RWPE1 (cell line): ENCODE results near the gene C10orf105.

ENCODE experiments used
- CTCF ChIA-PET: fragments of 350-600 bp; sonication (Branson Sonifier 250); formaldehyde crosslinking; extraction: SDS; loops from one replicate; lab custom pipeline; 2021; lab: Yijun Ruan, JAX
- POLR2A ChIA-PET: fragments of 400-600 bp; formaldehyde crosslinking; extraction: SDS; loops from one replicate; lab custom pipeline; 2020; ENCODE audit warnings: antibody characterized with exemption; ENCODE audit not compliant: low non-redundant PET; lab: Yijun Ruan, JAX
- DNase-seq: peaks from one replicate; pipeline ENCODE4 v3.0.0; 2012; ENCODE audit warnings: low spot score
- H3K27ac ChIP-seq: fragments of 450-650 bp; 2 replicates; pipeline ENCODE4 v1.5.1; 2017
- TF ChIP-seq, protein P1 (sequence below): fragments of 450-650 bp; conservative IDR thresholded peaks from 2 replicates; pipeline ENCODE4 v1.5.1; 2017; ENCODE audit warnings: low read depth, mild to moderate bottlenecking

The C10orf105 gene

DNA sequence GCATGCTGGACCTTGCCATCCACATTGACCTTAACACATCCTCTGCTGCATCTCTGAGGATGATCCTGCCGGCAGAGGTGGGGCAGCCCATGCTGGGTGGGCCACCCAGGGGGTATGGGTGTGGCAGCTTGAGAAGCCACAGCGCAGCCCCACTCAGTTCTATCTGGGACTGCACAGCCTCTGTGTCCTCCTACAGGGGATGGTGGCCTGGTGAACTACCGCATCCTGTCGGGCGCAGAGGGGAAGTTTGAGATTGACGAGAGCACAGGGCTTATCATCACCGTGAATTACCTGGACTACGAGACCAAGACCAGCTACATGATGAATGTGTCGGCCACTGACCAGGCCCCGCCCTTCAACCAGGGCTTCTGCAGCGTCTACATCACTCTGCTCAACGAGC lies 12.2 kb upstream of the C10orf105 start:
- CTCF ChIA-PET: no interaction called here

GRCh38 chr10:71729161-71729636 lies 9.6 kb upstream of the C10orf105 start:
- TF ChIP-seq, protein P1, sequence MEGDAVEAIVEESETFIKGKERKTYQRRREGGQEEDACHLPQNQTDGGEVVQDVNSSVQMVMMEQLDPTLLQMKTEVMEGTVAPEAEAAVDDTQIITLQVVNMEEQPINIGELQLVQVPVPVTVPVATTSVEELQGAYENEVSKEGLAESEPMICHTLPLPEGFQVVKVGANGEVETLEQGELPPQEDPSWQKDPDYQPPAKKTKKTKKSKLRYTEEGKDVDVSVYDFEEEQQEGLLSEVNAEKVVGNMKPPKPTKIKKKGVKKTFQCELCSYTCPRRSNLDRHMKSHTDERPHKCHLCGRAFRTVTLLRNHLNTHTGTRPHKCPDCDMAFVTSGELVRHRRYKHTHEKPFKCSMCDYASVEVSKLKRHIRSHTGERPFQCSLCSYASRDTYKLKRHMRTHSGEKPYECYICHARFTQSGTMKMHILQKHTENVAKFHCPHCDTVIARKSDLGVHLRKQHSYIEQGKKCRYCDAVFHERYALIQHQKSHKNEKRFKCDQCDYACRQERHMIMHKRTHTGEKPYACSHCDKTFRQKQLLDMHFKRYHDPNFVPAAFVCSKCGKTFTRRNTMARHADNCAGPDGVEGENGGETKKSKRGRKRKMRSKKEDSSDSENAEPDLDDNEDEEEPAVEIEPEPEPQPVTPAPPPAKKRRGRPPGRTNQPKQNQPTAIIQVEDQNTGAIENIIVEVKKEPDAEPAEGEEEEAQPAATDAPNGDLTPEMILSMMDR: no peak
- peak overlapping the region; percentile 95 for H3K27ac ChIP-seq
- ChIA-PET POLR2A (interaction anchor here (1.3 kb wide), 1 partner anchor 44 kb away, joined by 3 read pairs; no protein-coding TSS in a partner anchor), CTCF (interaction anchor here (0.6 to 2.1 kb wide), 7 partner anchors 8 to 350 kb away, joined by 3 to 9 read pairs (median 3); partner anchors contain the start of gene VSIR)
- peak; percentile 97 for DNase-seq

More for the DNA sequence above, 12.2 kb upstream of the C10orf105 start:
- no peak overlapping the region for H3K27ac ChIP-seq
- TF ChIP-seq, protein P1: no peak
- DNase-seq: no peak
- POLR2A ChIA-PET: no interaction called here

GRCh38 chr10:71727738-71728737 lies 8.5 kb upstream of the C10orf105 start:
- POLR2A ChIA-PET: interaction anchor here (1.3 kb wide), 1 partner anchor 45 kb away, joined by 3 read pairs; no protein-coding TSS in a partner anchor
- DNase-seq: peak; percentile 39
- H3K27ac ChIP-seq: peak overlapping the region; percentile 95
- CTCF ChIA-PET: interaction anchor here (0.5 to 2.1 kb wide), 7 partner anchors 9 to 528 kb away, joined by 3 to 9 read pairs (median 5); partner anchors contain the start of gene VSIR
- TF ChIP-seq, protein P1: no peak

DNA sequence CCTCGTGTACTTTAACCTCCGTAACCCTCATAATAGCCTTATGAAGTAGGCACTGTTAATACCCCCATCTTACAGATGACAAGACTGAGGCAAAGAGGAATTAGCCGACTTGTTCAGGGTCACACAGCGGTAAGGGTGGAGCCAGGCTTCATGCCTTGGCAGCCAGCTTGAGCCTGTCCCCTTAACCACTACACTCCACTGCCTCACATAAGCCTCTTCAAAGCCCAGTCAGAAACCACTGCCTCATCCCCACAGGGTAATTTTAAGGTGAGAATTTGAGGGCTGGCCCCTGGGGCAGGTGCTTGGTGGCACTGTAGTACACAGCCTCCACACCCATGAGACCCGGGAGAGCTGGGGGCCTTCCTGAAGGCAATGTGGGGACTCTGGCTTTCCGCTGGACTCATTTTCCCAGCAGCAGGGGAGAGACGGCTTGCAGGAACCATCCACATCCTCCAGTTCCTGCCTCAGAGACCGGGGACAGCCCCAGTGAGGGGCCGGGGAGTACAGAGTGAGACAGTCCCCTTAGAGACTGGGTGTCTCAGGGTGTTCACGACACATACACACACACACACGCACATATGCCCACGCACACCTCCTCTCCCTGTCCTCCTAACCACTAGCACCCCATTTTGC lies 7.6 kb upstream of the C10orf105 start:
- ChIA-PET POLR2A (no interaction called here), CTCF (interaction anchor here (0.7 to 0.9 kb wide), 2 partner anchors 8 to 14 kb away, joined by 3 read pairs; no protein-coding TSS in a partner anchor)
- TF ChIP-seq, protein P1: no peak
- peak overlapping the region; percentile 95 for H3K27ac ChIP-seq
- DNase-seq: no peak

DNA sequence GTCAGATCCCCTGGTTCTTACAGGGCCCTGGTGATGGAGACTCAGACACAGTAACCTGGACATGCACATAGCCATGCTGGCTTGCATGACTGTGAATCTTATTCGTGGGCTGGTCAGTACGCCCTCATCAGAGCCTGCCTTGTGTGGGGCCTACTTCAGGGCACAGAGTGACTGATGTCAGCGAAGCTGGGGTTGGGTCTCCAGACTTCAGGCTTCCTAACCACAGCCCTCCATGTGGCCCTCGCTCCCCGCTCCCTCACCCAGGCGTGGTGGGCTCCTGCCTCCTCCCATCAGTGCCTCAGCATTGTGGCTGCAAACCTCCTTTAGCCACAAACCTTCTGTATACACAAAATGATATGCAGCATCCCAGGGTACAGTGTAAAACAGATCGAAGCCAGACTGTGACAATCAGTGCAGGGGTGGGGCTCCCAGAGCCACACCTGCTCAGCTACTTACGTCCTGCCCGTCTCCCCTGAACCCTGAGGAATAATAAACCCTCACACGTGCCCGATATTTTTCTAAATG lies 7.1 kb upstream of the C10orf105 start:
- H3K27ac ChIP-seq: peak overlapping the region; percentile 95
- CTCF ChIA-PET: interaction anchor here (0.7 kb wide), 1 partner anchor 9 kb away, joined by 3 read pairs; no protein-coding TSS in a partner anchor
- TF ChIP-seq, protein P1: no peak
- no peak for DNase-seq
- POLR2A ChIA-PET: no interaction called here
